ENCODE measurements around the gene SAMD15. TPM values are rescaled to one million over a fixed set of nuclear protein-coding genes. Genes with fewer than 3 reads are reported as not detected.
"Not testable (repeated sequence)": the region's sequence is repeated elsewhere in the genome, so short reads cannot be mapped to it uniquely, and the experiment has no call there.

SAMD15 gene
- total RNA-seq = under 1 TPM; 0.25 TPM

DNA sequence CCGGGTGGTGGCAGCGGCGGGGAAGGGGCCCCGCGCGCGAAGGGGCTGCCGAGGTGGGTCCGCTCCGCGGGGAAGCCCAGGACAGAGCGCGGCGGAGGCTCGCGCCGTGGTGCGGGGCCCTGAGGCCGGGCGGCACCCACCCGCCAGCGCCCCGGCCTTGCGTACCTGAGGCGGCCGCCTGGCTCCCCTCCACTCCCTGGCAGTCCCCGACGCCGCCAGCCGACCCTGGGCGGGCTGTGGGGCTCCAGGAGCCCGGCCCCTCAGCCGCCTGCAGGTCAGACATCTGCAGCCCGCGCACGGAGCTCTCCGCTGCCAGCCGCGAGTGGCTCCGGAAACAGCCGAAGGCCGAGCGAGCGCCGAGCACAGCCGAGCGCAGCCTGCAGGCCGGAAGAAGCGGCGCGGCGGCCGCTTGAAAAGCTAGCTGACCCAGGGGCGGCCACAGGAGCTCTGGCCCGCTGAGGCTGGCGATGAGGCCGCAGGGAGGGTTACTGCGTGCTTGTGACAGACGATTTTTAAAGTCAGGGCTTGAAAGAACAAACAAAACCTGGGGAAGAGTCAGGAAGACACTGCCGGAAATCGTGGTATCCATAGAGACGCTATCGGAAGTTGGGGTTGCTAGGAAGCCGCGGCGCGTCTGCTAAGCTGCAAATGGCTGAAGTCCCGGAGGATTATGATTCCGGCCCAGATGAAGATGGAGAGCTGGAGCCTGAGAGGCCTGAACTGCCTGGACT lies at the start of gene SAMD15, which contains the start of gene TMED8:
Gene SAMD15 (plus strand): TSS at position 609 of the 731 bp plus-strand sequence. CDS start 40 bp downstream, at position 649.
Gene TMED8 (minus strand): TSS at position 324 of the 731 bp plus-strand sequence. CDS start 41 bp downstream, at position 283.
- DNase-seq (peak; percentile 91), ATAC-seq (peak; percentile 95)
- peaks cover 40% of the 10 kb centered on the region for H3K4me1 Mint-ChIP-seq
- no peaks in the 10 kb centered on the region for H3K27me3 Mint-ChIP-seq
- no peak within 1 kb of the TSS for H3K4me3 Mint-ChIP-seq
- peak within 1 kb of the TSS; percentile 86 for H3K27ac Mint-ChIP-seq
- H3K9me3 Mint-ChIP-seq (ENCODE audit: low read depth) = peaks cover 4% of the 10 kb centered on the region
- ChIA-PET POLR2A (interaction anchor here (0.6 to 2.0 kb wide), 5 partner anchors 56 to 423 kb away, joined by 3 to 10 read pairs (median 3); partner anchors contain the start of genes ADCK1, GSTZ1 and POMT2), CTCF (interaction anchor here (0.6 to 2.0 kb wide), 10 partner anchors 24 to 606 kb away, joined by 3 to 7 read pairs (median 4); no protein-coding TSS in a partner anchor)
- peaks cover 27% of the 10 kb centered on the region for H3K36me3 Mint-ChIP-seq (ENCODE audit: low read depth)
- intact Hi-C loops (cut with DNase I, micrococcal nuclease) = loop anchor here (1.0 to 10.0 kb wide), 10 partner anchors 56 to 423 kb away; partner anchors contain the start of genes GSTZ1 (in 2 of the 2), VIPAS39 (in 2 of the 2), ADCK1 (in 1 of the 2) and ALKBH1 (in 1 of the 2)

DNA sequence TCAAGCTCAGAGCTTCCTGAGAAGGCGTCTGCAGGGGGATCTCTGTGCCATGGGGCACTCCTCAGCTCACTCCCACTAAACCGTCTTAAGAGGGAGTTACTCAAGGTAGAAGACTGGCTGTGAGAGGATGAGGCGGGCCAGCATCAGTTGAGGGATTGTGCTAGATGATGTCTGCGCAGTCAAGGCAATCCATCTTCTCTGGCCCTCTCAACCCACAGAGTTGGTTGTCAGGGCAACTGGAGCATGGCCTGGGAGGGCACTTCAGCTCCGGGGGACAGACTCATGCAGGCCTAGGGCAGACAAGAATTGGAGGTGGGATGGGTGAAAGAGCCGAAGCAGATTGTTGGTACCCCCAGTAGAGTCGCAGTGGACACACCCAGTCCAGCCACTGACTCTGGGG lies 47.3 kb upstream of the SAMD15 start:
- no peak for ATAC-seq
- no peak overlapping the region for H3K4me3 Mint-ChIP-seq
- intact Hi-C loops (cut with DNase I, micrococcal nuclease) = no loop called here
- H3K27me3 Mint-ChIP-seq = no peaks in the 10 kb centered on the region
- H3K4me1 Mint-ChIP-seq = no peaks in the 10 kb centered on the region
- H3K27ac Mint-ChIP-seq = no peak overlapping the region
- no peaks in the 10 kb centered on the region for H3K36me3 Mint-ChIP-seq (ENCODE audit: low read depth)
- ChIA-PET POLR2A (no interaction called here), CTCF (interaction anchor here (0.9 kb wide), 1 partner anchor 46 kb away, joined by 3 read pairs; no protein-coding TSS in a partner anchor)
- DNase-seq = no peak
- H3K9me3 Mint-ChIP-seq (ENCODE audit: low read depth) = no peaks in the 10 kb centered on the region

DNA sequence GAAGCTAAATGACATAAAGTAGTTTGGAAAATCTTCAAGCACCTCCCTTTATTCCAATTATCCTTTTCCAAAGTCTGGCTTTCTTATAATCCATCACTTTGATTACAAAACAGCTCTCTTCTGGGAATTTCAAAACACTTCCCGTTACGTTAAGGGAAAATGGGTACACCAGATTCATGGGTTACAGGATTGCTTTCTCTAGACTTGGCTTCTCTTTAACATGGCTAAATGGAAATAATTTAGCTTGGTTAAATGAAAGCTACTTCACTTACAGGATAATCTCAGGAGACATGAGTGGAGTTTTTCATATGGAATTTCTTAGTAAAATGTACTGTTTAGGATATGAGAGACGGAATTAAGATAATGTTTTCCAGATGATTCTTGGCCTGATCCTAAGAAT lies 41.6 kb upstream of the SAMD15 start:
- Mint-ChIP-seq H3K9me3 (ENCODE audit: low read depth) (no peaks in the 10 kb centered on the region), H3K36me3 (ENCODE audit: low read depth) (peaks cover 9% of the 10 kb centered on the region), H3K27me3 (no peaks in the 10 kb centered on the region), H3K27ac (no peak overlapping the region), H3K4me1 (no peaks in the 10 kb centered on the region), H3K4me3 (no peak overlapping the region)
- POLR2A ChIA-PET = no interaction called here
- ATAC-seq (no peak), DNase-seq (no peak)
- CTCF ChIA-PET = interaction anchor here (1.0 to 1.5 kb wide), 3 partner anchors 14 to 43 kb away, joined by 3 to 4 read pairs (median 3); no protein-coding TSS in a partner anchor
- intact Hi-C loops (cut with DNase I, micrococcal nuclease) = no loop called here

DNA sequence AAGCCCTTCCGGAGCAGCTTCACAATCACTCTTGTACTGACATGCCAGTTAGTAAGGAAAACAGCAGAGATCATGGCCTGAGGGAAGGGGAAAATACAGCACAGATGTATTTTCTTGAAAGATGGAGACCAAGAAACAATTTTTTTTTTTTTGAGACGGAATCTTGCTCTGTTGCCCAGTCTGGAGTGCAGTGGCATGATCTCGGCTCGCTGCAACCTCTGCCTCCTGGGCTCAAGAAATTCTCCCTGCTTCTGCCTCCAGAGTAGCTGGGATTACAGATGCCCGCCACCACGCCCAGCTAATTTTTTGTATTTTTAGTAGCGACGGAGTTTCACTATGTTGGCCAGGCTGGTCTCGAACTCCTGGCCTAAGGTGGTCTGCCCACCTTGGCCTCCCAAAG lies 39.9 kb upstream of the SAMD15 start:
- intact Hi-C loops (cut with DNase I, micrococcal nuclease); CTCF ChIA-PET; POLR2A ChIA-PET; H3K27me3 Mint-ChIP-seq; DNase-seq; H3K27ac Mint-ChIP-seq; H3K9me3 Mint-ChIP-seq (ENCODE audit: low read depth); H3K4me1 Mint-ChIP-seq; H3K4me3 Mint-ChIP-seq; ATAC-seq: not testable (repeated sequence)
- H3K36me3 Mint-ChIP-seq (ENCODE audit: low read depth) = peaks cover 17% of the 10 kb centered on the region

DNA sequence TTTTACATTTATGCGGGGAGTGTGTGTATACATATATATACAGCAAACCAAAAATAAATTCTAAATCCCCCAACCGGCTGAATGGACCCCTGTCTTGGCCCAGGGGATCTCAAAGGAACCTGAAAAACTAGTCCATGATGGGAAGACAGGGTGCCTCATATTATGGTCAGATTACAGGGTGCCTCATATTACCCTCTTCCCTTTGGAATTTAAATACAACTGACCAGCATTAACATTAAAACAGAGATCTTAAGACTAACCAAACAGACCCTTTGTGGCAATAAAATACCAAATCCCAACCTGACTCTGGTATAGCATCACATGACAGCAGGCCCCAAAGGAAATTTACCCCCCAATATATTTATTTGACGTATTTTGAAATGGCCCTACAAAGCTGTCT lies 39.3 kb upstream of the SAMD15 start:
- Mint-ChIP-seq H3K4me3 (no peak overlapping the region), H3K27ac (no peak overlapping the region), H3K4me1 (no peaks in the 10 kb centered on the region), H3K9me3 (ENCODE audit: low read depth) (no peaks in the 10 kb centered on the region), H3K36me3 (ENCODE audit: low read depth) (peaks cover 23% of the 10 kb centered on the region), H3K27me3 (no peaks in the 10 kb centered on the region)
- DNase-seq (no peak), ATAC-seq (no peak)
- intact Hi-C loops (cut with DNase I, micrococcal nuclease) = no loop called here
- POLR2A ChIA-PET = no interaction called here
- CTCF ChIA-PET = no interaction called here

DNA sequence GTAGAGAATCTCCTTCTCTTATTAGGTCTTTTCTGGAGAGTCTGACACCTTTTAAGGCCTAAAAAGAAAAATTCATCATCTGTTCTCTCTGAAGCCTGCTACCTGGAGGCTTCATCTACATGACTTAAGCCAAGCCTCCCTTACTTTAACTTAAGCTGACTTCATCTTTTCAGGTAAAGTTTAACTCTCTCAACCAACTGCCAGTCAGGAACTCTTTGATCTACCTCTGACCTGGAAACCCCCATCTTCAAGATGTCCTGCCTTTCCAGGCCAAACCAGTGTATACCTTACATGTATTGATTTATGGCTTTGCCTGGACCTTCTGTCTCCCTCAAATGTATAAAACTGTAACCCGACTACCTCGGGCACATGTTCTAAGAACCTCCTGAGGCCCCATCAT lies 38.9 kb upstream of the SAMD15 start:
- ATAC-seq = no peak
- Mint-ChIP-seq H3K27ac (no peak overlapping the region), H3K36me3 (ENCODE audit: low read depth) (peaks cover 26% of the 10 kb centered on the region), H3K27me3 (no peaks in the 10 kb centered on the region), H3K9me3 (ENCODE audit: low read depth) (no peaks in the 10 kb centered on the region), H3K4me1 (no peaks in the 10 kb centered on the region), H3K4me3 (no peak overlapping the region)
- ChIA-PET POLR2A (no interaction called here), CTCF (no interaction called here)
- intact Hi-C loops (cut with DNase I, micrococcal nuclease) = no loop called here
- no peak for DNase-seq

DNA sequence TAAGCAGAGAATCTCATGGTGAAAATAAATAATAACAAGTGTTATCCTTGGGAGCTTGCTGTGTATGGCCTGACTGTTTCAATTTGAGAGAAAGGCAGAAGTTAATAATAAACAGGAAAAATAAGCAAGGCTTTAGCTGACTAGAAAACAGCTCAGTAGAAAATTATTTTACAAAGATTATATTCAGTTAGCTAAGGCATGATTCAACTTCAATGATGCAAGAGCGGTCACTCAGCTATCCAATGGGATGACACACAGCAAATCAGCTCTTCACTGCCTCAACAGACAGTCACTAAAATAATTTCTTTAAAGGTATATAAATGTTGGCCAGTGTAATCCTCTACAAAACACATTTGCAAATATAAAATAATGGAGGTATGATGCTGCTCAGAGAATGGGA lies 37.8 kb upstream of the SAMD15 start:
- Mint-ChIP-seq H3K36me3 (ENCODE audit: low read depth) (peaks cover 29% of the 10 kb centered on the region), H3K27me3 (no peaks in the 10 kb centered on the region), H3K9me3 (ENCODE audit: low read depth) (no peaks in the 10 kb centered on the region), H3K4me3 (no peak overlapping the region), H3K27ac (no peak overlapping the region), H3K4me1 (no peaks in the 10 kb centered on the region)
- ChIA-PET CTCF (interaction anchor here (1.0 kb wide), 1 partner anchor 39 kb away, joined by 3 read pairs; no protein-coding TSS in a partner anchor), POLR2A (no interaction called here)
- ATAC-seq (no peak), DNase-seq (no peak)
- intact Hi-C loops (cut with DNase I, micrococcal nuclease) = no loop called here

DNA sequence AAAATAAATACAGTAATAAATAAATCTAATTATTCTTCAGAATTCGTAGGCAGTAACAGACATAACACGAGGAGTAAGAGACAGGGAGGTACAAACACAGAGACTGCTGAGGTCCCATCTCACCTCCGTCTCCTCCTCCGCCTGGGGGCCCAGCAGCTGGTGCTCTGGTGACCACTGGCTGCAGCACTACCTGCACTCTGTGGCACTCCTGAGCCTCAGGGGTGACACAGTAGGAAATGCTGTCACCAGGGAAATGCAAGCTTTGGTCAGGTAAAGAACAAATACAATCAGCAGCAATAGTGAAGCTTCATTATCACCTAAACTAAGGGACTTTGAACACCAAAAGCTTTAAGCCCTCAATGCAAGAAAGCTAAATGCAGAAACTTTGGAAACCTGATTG lies 36.8 kb upstream of the SAMD15 start:
- H3K4me3 Mint-ChIP-seq = no peak overlapping the region
- CTCF ChIA-PET = no interaction called here
- POLR2A ChIA-PET = no interaction called here

DNA sequence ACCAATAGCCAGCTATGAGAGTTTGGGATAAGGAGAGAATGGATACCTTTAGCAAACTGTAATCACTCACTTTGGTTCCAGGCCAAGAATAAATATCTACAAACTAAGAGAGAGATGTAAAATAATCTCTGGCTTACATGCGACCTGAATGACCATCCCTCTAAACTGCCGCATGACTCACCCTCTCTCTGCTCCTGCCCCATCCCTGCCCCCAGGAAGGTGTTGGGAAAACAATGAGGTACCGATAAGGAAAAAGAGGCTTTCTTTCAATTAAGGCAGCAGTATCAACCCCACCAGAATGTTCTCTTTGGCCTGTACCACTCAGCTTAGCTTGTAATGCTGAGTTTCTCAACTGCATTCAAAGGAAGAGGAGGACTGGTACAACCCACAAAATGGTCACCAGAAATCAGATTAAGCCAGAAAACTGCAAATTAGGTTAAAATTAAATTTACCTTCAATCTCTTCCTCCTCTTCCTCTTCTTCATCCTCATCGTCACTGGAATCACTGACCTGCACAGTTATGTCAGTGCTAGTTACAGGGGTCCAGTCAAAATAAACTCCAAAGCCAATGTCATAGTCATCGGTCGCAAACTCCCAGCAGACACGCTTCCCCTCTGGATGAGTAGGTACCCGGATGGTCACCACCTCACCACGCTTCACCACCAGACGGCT lies 34.3 kb upstream of the SAMD15 start:
- POLR2A ChIA-PET = no interaction called here
- CTCF ChIA-PET = no interaction called here
- no peak for ATAC-seq
- Mint-ChIP-seq H3K36me3 (ENCODE audit: low read depth) (peaks cover 29% of the 10 kb centered on the region), H3K4me3 (no peak overlapping the region), H3K9me3 (ENCODE audit: low read depth) (no peaks in the 10 kb centered on the region), H3K4me1 (no peaks in the 10 kb centered on the region), H3K27ac (no peak overlapping the region), H3K27me3 (no peaks in the 10 kb centered on the region)
- DNase-seq = no peak
- intact Hi-C loops (cut with DNase I, micrococcal nuclease) = no loop called here

More for the DNA sequence above, 36.8 kb upstream of the SAMD15 start:
- DNase-seq (no peak), ATAC-seq (no peak)
- Mint-ChIP-seq H3K27me3 (no peaks in the 10 kb centered on the region), H3K4me1 (no peaks in the 10 kb centered on the region), H3K36me3 (ENCODE audit: low read depth) (peaks cover 29% of the 10 kb centered on the region), H3K27ac (no peak overlapping the region), H3K9me3 (ENCODE audit: low read depth) (no peaks in the 10 kb centered on the region)
- intact Hi-C loops (cut with DNase I, micrococcal nuclease) = no loop called here

DNA sequence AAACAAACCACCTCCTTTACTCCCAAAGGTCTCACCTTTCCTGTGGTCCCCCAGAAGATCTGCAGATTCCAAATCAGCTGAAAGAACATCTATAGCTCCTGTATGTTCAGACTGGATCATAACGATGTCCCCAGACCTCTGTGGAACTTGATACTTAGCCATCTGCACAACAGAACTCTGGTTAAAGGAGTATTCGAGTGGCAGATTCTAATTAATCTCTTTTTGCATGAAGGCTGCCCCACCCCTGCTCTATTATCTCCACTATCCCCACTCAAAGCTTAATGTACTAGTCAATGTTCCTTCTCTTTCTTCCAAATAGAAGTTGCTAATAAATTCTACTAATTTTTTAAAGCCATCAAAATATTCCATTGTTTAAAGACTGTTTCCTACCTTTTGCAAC lies 33.5 kb upstream of the SAMD15 start:
- no peaks in the 10 kb centered on the region for H3K9me3 Mint-ChIP-seq (ENCODE audit: low read depth)
- CTCF ChIA-PET = no interaction called here
- intact Hi-C loops (cut with DNase I, micrococcal nuclease) = no loop called here
- no peaks in the 10 kb centered on the region for H3K27me3 Mint-ChIP-seq
- POLR2A ChIA-PET = no interaction called here
- H3K4me1 Mint-ChIP-seq = no peaks in the 10 kb centered on the region
- no peak overlapping the region for H3K27ac Mint-ChIP-seq
- no peak overlapping the region for H3K4me3 Mint-ChIP-seq
- DNase-seq (no peak), ATAC-seq (no peak)
- H3K36me3 Mint-ChIP-seq (ENCODE audit: low read depth) = peaks cover 29% of the 10 kb centered on the region

DNA sequence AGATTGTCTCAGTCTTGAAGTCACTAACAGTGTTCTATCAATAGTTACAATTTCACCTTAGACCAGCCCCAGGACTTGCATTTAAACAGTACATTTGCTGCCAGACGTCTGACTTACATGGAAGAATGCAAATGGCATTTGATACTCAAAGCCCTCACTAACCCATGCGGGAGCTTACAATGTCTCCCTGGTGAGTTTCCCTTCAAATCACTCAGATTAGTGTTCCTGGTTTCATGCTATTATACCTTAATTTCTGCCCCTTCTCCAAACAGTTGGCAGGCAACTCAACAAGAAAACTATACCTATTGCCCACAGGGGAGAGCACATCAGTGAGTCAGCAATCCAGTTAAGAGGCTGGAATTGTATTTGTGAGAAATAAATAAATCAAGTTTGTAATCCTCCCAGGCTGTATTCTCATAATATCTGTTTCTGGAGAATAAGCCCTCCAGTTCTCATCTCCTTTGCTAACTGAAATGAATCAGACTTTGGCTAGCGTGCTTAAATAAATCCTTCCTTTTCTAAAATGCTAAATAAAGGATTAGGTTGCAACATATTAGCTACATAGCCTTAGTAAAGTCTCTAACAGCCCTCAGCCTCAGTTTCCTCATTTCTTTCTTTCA lies 32.7 kb upstream of the SAMD15 start:
- CTCF ChIA-PET = interaction anchor here (1.1 kb wide), 1 partner anchor 218 kb away, joined by 5 read pairs; no protein-coding TSS in a partner anchor

More for the DNA sequence above, 32.7 kb upstream of the SAMD15 start:
- peaks cover 27% of the 10 kb centered on the region for H3K36me3 Mint-ChIP-seq (ENCODE audit: low read depth)
- no peaks in the 10 kb centered on the region for H3K4me1 Mint-ChIP-seq
- DNase-seq = no peak
- POLR2A ChIA-PET = no interaction called here
- intact Hi-C loops (cut with DNase I, micrococcal nuclease) = no loop called here
- no peaks in the 10 kb centered on the region for H3K9me3 Mint-ChIP-seq (ENCODE audit: low read depth)
- no peaks in the 10 kb centered on the region for H3K27me3 Mint-ChIP-seq
- no peak overlapping the region for H3K27ac Mint-ChIP-seq
- ATAC-seq = no peak
- H3K4me3 Mint-ChIP-seq = no peak overlapping the region

Measured in activated CD4-positive, alpha-beta T cell treated with anti-CD3 and anti-CD28 coated beads for 36 hours (primary cell).